Measurements from ENCODE around the gene CFAP410.

DNA sequence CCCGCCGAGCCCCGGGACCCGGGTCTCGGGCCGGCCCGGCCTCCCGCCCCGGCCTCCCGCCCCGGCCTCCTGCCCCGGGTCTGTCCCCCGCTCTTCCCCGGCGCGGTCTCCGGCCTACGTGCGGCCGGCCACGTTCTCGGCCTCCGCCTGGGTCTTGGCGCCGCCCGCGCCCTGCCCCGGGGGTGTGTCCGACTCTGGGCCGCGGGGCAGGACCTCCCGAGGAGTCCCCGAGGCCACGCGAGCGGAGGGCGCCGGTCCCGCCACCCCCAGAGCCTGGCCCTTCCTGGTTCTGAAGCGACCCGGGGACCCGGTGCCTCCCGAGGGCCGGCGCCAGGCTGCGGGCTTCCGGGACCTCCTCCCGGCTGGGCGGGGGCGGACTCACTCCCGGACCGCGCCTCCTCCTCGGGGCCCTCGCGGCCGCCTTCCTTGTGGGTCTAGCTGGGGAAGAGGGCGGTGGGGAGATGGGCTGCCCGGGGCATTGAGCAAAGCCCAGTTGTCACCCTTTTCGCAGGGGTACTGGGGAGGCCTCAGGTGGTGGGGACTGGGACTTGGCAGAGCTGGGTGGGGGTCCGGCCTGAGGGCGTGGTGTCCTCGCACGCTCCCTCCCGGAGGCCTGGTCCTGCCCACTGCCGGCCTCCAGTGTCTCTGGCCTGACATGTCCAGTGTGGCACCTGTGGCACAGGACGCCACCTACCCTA, 38.8 kb downstream of the CFAP410 start:
- no peak for TF ChIP-seq ZBTB7A (CRISPR knock-in tag; IDR thresholded peaks at IDR 0.05)
- no peak for TF ChIP-seq ZNF256 (CRISPR knock-in tag; conservative IDR thresholded peaks at IDR 0.05)
- no peak for TF ChIP-seq ZNF605 (CRISPR knock-in tag; IDR thresholded peaks at IDR 0.05)
- TF ChIP-seq ZFX (CRISPR knock-in tag; IDR thresholded peaks at IDR 0.05; ENCODE audit: low read depth) = no peak; the same call in none of the 2 replicates
- TF ChIP-seq MEF2D (CRISPR knock-in tag; IDR thresholded peaks at IDR 0.05) = peak; percentile 17; the same call in 1 of the 2 replicates
- no peak for TF ChIP-seq NR2C2 (CRISPR knock-in tag; IDR thresholded peaks at IDR 0.05; ENCODE audit: borderline replicate concordance)
- no peak for TF ChIP-seq PCBP1 (IDR thresholded peaks at IDR 0.05; ENCODE audit: borderline replicate concordance, low read depth, low read length)
- TF ChIP-seq SMAD1 (CRISPR knock-in tag; IDR thresholded peaks at IDR 0.05; ENCODE audit: borderline replicate concordance, low read depth) = no peak
- TF ChIP-seq CTCF (CRISPR knock-in tag; IDR thresholded peaks at IDR 0.05) = no peak; the same call in 1 of the 2 replicates
- no peak for TF ChIP-seq ZNF224 (CRISPR knock-in tag; IDR thresholded peaks at IDR 0.05)
